GM10266 (cell line): Measurements from ENCODE around the gene HDAC3.

Experiments
- DNase-seq: peaks from one replicate; pipeline ENCODE4 v3.0.0; 2012; ENCODE audit errors: extremely low spot score
- TF ChIP-seq, protein P1 (sequence below): IDR thresholded peaks from 2 replicates; pipeline ENCODE4 v1.5.1; 2012; ENCODE audit warnings: mild to moderate bottlenecking, low read depth; ENCODE audit not compliant: control insufficient read depth, insufficient read depth; ENCODE audit errors: missing control alignments

HDAC3 gene

DNA sequence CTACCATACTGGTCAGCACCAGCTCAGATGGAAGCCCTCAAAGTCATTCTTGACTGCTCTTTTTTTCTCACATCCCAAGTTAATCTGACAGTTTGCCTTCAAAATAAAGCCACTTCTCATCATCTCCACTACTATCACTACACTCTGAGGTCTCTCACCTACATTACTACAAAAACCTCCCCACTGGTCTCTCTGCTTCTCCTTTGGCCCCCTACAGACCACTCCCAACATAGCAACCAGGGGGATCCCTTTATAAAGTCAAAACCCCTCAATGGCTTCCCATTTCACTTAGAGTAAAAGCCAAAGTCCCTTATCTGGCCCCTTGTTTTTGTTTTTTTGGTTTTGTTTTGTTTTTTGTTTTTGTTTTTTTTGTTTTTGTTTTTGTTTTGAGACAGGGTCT lies 40.8 kb upstream of the HDAC3 start:
- DNase-seq, result no peak
- TF ChIP-seq, protein P1, sequence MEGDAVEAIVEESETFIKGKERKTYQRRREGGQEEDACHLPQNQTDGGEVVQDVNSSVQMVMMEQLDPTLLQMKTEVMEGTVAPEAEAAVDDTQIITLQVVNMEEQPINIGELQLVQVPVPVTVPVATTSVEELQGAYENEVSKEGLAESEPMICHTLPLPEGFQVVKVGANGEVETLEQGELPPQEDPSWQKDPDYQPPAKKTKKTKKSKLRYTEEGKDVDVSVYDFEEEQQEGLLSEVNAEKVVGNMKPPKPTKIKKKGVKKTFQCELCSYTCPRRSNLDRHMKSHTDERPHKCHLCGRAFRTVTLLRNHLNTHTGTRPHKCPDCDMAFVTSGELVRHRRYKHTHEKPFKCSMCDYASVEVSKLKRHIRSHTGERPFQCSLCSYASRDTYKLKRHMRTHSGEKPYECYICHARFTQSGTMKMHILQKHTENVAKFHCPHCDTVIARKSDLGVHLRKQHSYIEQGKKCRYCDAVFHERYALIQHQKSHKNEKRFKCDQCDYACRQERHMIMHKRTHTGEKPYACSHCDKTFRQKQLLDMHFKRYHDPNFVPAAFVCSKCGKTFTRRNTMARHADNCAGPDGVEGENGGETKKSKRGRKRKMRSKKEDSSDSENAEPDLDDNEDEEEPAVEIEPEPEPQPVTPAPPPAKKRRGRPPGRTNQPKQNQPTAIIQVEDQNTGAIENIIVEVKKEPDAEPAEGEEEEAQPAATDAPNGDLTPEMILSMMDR, result no peak

DNA sequence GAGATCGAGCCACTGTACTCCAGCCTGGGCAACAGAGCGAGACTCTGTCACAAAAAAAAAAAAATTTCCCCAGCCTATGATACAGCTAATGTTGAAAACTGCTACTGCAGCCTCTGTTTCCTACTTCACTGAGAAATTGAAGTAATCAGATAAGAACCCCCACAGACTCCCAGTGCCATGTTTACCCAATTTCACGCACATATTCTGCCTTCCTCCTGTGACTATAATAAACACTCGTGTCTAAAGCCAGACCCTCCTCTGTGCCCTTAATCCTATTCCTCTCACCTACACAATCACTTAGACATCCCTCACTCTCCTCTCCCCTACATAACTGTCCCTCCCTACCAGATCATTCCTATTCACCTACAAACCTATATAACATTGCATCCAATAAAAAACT lies 39.0 kb upstream of the HDAC3 start:
- no peak for DNase-seq
- TF ChIP-seq, protein P1, result no peak

DNA sequence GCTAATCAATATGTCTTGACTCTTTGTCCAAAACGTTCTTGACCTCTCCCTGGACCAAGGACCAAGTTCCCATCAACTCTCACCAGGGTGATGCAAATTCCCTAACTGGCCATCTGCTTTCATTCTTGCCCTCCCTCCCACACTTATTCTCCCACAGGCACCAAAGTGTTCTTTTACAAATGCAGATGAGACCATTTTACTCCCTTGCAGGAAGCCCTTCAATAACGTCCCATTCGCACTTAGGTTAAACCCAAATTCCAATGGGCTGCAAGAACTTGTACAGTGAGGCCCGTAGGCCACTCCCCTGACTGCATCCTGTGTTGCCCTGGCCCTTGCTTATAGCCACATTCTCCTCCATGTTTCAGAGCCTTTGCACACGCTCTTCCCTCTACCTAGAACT lies 38.1 kb upstream of the HDAC3 start:
- TF ChIP-seq, protein P1, result no peak
- no peak for DNase-seq

DNA sequence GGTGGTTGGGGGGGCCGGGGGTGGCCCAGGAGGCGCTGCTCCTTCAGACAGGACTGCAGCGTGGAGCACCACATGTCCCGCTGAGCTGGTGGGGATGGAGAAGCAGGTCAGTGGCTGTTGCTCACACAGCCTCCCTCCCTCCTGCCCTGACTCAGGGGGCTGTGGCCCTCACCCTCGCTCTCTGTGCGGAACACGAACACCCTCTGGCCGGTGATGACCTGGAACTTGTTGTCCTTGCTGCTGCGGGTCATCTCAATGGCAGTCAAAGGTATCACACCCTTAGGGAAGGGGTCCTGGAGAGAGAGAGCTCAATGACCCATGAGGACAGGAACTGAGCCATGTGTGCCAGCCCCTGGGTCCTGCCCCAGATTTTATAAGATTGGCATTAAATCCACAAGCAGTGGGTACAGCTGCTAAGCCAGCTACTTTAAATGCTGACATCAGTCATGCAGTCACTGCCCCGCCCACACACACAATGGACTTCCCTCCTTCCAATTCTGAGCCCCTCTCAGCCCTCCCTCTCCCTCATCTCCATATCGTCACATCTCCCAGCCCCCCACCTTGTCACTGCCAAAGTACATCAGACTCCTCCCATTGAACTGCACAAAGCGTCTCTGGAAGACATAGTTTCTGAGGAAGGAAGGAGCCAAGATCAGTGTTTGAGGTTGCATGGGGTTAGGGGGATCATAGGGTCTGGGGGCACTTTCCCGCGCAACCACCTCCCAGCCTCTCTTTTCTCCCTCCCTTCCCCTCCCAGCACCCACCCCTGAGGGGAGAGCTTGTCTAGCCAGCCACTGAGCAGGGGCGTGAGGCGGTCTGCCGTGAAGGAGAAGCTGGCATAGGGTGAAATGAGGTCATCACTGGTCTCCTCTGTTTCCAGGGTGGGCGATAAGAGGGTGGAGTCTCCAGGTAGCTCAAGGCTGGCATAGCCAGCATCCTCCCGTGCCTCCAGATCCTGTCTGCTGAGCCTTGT lies 36.5 kb upstream of the HDAC3 start:
- DNase-seq, result no peak

DNA sequence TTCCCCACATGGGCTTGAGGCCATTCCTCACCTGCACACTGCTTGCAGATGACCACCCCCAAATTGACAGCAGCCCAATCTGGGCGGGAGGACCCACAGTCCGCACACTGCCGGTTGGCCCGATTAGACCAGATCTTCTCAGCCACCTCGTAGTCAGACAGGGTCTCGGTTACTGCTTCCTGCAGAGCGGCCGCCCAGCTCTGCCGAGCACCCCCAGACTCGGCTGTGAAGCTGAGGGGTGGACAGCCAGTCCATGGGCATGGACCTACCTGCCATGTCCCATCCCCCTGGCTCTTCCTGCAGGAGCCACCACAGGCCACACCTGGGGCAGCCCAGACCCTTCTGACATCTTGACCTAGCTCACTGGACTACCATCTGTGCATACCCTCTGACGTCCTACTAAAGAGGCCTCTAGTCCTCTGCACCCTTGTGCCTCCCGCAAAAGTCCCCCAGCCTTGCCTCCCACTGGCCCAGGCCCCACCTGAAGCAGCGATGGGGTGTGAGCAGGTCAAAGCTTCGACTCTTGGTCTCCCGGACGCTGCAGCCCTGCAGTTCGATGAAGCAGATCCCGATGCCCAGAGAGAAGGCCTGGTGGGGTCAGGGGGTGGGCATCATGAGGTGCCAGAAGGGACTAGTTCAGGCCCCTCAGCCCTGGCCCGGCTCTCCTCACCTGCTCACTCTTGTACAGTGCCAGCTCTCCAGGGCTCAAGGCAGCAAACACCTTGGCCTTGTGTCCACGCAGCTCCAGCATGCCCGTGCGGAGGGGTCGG lies 35.6 kb upstream of the HDAC3 start:
- DNase-seq, result no peak
- TF ChIP-seq, protein P1, result no peak

More for the DNA sequence above, 36.5 kb upstream of the HDAC3 start:
- TF ChIP-seq, protein P1, result no peak

DNA sequence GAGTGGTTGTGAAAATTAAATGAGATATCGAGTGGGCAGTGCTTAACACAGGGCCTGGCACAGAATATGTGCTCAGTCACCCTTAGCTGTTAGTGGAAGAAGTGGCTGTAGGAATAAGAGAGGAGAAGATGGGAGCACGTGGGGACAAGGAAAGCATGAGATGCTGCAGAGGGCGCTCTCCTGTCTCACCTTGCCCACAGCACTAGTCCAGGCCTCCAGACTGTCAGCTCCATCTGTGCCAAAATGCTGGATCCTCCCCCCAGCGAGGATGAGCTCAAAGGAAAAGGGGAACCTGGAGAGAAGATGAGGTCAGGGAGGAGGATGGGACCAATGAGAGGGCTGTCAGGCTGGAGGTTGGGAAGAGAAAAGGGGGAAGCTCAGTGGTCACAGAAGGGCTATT lies 32.9 kb upstream of the HDAC3 start:
- no peak for DNase-seq
- TF ChIP-seq, protein P1, result no peak
